ENCODE measurements around the gene APCDD1L.

Gene APCDD1L

DNA sequence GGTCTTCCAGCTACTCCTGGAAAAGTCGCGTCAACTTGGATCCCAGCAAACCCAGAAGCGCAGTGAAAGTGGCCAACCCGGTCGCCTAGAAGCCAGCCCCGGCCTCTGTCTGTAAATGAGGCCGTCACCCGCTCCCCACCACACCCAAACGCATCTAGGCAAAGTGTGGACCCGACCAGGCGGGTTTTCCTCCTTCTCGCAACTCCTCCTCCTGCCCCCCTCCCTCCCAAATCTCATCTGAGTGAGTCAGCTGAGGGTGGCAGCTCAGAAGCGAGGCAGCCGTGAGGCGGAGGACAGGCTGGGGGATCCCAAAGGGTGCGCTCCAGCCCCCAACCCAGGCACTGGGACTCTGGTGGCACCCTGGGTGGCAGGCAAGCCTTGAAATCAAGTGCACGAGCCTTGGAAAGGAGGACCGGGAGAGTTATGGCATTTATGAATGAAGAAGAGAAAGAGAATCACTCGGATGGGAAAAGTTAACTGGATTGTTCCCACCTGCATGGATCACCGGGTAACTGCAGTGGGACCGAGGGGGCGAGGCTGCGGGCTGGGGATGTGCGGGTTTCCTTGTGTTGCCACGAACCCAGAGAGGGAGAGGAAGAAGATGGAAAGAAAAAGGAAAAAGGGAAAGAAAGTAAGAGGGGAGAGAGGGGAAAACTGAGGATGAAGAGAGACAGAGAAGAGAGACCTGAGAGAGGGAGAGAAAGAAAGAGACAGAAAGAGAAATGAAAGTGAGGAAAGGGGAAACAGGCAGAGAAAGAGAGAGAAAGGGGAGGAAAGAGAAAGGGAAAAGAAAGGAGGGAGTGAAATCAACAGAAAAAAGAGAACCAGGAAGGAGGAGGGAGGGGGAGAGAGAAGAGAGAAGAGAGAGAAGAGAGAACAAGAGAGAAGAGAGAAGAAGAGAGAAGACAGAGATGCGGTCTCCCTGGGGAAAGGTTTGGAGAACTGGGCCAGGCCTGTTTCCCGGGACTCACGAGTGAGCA is at the start of gene APCDD1L:
APCDD1L (minus strand) TSS at position 167 of the 980 bp plus-strand sequence. CDS start 692 bp downstream, outside the sequence.
- DNase-seq (ENCODE audit: low read depth): no peak

DNA sequence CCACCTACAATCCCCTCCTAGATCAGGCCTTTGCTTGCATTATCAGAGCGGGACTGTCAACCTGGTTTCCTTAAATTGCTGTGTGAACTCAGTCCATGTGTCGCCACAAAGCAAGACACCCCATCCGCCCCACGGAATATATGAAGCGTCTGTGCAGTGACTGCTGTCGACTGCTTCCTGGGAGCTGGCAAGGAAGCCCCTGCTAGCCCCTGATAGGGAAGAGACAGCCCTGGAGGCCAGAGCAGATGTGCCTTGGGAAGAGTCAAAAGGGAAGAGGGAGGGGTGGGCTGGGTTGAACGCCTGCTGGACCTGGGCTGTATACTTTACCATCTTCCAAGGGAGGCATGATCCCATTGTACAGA is 44.1 kb upstream of the APCDD1L start:
- no peak for DNase-seq (ENCODE audit: low read depth)

DNA sequence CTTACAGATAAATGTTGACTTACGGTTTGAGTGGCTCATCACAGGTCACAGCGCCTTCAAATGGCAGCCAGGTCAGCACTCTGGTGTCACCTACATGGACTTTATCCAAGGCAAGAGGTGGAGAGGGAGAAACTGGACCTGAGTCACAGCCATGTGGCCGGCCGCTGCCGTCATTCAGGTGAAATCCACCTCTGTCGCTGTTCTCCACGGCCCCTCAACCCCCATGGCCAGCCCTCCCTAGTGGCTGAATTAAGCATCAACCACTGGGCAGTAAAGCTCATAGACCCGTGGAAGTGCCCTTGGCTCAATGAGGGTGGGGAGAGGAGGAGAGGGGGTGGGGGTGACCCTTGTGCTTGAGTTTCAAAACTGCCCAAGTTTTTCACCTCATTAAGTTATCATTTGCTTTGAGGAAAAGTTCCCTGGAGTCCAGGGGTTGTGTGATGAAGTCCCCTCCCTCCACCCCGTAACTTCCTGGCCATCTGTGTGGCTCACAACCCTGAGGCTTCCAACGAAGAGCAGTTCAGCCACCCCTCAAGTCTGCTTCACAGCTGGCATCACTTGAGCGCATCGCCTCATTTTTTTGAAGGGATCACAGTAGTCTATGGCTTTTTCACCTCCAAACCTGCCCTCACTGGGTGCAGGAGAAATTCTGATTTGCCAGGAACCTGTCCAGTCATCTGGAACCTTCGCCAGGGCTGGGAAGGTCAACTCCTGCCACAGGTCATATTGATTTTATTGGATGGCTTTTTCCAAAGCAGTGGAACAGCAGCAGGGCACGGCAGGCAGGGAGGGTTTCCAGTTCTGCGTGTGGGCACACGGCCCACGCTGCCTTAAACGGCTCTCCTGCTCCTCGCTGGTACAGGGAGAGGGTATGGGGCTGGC is 43.5 kb upstream of the APCDD1L start:
- no peak for DNase-seq (ENCODE audit: low read depth)

DNA sequence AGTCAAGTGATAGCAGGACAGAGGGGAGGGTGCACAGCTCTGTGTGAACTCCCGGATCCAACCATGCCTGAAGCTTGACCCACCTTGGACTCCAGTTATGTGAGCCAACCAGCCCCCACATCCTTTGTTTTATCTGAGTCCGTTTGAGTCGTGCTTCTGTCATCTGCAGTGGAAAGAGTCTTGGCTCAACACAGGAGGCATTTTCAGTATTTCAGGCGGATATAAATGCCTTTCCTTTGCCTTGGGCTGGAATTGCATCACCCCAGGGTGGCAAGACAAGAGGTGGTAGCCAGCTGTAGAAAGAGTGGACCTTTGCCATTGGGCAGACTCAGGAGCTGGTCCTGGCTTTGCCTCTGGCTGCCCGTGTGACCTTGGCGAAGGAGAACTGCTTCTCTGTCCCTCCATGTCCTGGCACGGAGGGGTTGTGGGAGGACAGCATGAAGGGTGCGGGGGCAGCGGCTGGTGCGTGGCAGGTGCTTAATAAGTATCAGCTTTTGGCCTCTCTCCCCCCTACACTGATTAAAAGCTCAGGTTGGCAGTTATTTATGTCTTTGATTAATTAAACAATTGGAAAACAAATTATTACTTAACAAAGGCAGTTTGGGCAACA is 42.6 kb upstream of the APCDD1L start:
- DNase-seq (ENCODE audit: low read depth): no peak

DNA sequence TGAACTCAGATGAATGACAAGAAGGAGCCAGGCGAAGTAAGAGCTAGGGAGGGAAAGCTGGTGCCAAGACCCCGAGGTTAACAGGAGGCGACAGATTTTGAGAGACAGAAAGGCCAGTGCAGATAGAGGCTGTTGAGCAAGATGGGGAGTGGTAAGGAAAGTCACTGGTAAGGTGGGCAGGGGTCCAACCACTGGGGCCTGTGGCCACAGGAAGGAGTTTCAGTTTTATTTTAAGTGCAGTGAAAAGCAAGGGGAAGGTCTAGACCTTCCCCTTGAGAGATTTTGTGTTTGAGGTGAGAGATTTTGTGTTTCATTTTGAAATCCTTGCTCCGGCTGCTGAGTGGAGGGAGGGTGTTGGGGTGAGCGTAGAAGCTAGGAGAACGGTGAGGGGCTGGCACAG is 41.8 kb upstream of the APCDD1L start:
- no peak for DNase-seq (ENCODE audit: low read depth)

DNA sequence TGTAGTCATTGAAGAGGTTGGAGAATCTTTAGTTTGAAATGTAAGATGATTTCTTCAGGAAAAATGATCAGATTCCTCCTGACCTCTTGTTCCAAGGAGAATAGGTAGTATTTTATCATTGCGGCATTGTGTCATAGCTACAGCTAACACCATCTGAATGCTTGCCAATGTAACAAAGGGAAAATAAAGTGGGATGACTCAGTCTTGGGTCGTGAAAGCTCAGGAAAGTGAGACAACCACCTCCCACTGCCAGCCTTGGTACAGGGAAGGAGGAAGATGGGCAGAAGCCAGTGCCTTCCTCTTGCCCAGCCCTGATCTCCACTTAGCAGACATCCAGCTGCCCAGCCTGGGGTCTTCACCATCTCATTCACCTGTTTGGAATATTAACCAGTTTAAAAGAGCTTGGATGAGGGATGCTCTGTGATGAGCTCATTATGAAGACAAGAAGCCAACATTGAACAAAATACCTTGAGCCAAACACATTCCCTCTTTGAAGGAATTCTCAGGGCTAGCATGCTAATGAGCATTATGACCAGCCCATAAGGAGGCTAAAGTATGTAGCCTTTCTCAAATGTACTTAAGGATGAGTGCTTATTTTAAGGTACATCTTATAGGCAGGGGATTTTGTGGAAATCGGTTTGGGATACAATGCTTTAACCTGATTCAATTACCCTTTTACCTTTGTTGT is 40.0 kb upstream of the APCDD1L start:
- DNase-seq (ENCODE audit: low read depth): no peak

DNA sequence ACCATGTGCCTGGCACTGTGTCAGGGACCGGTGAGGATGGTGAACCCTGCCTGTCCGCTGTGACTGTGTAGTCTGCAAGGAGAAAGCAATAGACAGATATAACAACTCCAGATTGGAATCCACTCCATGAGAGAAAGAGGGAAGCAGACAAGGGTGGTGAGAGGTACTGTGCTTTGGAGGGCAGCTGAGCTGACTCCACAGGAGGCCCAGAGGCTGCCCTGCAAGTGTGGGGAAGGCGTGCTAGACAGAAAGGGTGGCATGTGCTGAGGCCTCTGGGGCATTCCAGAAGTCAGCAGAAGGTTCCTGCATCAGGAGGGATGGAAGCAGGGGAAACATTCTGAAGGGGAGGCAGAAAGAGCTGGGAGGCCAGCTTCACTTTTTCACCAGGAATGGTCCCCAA is 39.3 kb upstream of the APCDD1L start:
- no peak for DNase-seq (ENCODE audit: low read depth)

DNA sequence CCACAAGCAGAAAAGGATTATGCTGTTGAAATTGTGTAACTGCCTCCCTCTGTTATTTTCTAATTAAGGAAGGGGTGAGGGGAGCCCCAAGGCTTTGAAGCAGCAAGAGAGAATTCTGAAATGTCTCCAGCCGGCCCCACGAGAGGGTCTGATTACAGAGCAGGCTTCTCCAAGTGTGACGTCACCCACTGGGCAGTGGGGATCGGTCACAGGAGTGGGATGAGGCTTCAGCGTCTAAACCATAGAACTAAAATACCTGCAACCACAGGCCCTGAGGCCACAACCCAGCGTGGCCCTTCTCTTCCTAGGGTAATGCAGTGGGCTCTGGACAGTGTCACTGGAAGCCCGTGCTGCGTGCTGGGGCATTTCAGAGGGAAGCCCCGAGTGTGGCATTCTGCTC is 38.6 kb upstream of the APCDD1L start:
- no peak for DNase-seq (ENCODE audit: low read depth)

DNA sequence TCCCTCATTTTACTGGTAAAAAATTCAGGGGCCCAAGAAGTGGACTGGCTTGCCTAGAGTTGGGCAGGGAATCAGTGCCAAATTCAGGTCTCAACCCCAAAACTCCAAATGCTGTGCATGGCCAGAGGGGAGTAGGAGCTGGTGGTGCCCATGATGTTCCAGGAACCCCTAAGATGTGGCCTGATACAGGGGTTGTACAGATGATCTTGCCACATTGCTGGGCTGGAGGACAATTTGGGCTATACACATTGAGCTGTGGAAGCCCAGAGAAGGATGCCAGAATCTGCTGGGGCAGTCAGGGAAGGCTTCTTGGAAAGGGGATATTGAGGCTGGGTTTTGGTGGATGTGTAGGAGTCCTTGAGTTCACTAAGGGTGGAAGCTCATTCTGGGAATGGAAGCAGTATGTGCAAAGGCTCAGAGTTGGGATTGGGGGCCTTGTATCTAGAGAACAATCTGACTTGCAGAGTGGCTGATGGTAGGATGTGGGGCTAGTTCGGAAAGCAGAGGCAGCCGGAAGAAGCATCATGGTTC is 38.0 kb upstream of the APCDD1L start:
- no peak for DNase-seq (ENCODE audit: low read depth)

DNA sequence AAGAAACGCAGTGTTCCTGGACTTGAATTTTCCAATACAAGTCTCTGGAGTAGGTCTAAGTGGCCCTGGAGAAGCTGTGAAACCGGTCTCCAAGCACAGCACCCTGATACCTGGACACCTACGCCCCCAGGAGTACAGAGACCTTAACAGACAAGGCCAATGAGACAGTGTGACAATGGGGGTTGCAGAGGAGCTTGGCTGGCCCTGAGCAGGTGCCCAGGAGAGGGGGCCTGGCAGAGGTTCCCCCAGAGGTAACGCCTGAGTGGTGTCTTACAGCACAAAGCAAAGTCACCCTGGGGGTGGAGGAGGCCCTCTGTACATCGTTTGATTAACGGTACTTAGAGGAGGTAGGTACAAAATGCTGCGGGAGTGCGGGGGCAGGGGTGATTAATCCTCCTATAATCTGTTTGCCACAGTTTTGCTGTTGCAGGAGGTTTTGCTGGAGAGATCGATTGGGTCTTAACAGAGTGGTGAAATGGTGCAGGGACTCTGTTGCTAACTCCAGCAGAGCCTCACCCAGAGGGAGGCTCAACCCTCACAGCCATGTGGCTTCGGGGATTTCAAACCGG is 37.3 kb upstream of the APCDD1L start:
- no peak for DNase-seq (ENCODE audit: low read depth)

DNA sequence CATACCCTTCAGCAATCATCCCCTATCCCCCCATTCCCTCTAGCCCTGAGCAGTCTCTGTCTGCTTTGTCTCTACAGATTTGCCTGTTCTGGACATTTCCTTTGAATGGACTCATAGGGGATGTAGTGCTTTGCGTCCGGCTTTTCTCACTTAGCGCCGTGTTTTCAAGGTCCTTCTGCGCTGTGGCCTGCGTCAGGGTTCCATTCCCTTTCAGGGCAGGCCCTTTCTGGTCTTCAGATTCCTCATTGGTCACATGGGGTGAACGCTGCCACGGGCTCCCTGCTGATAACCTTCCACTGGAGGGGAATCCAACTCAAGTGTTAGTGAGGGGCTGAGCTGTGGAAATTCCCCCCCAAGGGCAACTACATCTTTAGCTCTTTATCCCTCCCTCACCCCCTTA is 36.4 kb upstream of the APCDD1L start:
- no peak for DNase-seq (ENCODE audit: low read depth)

DNA sequence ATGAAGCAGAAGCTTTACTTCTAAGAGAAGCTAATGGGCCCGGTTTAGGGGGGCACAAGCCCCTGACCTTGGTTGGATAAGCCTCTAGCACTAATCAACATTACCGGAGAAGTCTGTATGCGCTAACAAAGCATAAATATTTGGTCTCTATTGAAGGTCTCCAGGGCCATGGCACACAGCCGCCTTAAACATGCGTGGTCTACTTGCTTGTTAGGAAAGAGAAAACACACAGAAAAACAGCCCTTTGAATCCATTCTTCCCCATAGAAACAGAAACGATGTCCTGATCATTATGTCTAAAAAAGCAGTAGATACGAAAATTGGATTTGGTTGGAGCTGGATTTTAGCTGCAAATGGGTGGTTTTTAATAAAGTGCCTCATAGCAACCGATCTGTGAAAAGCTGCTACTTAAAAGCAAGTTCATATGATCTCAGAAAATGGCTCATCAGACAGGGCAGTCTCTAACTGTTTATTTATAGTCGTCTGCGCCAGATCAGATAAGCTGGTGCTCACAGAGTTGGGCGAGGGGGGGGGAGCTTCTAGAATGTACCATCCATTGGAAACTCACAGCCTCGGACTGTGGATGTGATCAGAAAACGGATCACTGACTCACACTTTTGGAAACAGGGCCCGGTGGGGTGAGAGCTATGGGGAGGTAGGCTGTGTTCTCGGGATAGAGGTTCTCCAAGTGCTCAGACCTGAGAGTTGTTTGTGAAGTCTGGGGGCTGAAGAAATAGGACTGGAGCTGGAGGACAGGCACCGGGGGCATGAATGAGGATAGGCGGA is 35.3 kb upstream of the APCDD1L start:
- no peak for DNase-seq (ENCODE audit: low read depth)

DNA sequence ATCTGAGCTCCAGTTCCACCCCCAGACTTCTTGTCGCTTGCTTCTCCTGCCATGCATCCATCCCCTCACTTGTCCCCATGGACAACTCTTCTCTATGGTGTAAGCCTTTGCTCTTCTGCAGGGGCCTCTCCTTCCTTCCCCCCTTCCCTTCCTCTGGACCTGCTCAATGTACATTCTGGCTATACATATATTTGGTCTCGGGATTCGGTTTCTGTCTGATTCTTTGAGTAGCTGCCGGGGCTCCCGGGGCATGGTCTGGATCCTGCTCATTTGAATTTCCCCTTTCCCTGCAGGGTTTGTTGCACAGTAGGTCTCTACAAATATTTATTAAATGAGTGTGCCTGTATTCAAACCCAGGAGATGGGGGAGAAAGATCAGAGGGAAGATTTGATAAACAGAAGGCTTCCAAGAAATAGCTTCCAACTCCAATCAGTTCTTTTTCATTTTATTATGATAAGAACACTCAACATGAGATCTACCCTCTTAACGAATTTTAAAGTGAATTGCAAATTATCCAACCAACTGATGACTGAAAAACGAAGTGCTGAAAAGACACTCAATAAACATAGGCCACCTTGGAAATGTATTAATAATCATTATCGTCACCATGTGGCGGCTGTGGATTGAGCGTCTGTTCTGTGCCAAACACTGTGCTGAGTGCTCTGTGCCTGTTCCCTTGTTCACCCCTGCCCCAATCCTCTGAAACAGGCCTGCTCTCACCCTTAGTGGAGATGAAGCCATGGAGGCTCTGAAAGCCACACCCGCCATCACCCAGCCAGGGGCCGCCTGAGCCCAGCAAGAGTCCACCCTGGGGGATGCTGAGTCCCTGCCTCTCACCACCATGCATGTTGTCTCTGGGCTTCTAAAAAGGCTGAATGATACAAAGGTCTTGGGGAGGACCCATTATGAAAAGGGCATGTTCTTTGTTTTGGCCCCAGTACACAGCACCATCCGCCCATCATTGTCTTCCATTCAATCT is 34.3 kb upstream of the APCDD1L start:
- no peak for DNase-seq (ENCODE audit: low read depth)

DNA sequence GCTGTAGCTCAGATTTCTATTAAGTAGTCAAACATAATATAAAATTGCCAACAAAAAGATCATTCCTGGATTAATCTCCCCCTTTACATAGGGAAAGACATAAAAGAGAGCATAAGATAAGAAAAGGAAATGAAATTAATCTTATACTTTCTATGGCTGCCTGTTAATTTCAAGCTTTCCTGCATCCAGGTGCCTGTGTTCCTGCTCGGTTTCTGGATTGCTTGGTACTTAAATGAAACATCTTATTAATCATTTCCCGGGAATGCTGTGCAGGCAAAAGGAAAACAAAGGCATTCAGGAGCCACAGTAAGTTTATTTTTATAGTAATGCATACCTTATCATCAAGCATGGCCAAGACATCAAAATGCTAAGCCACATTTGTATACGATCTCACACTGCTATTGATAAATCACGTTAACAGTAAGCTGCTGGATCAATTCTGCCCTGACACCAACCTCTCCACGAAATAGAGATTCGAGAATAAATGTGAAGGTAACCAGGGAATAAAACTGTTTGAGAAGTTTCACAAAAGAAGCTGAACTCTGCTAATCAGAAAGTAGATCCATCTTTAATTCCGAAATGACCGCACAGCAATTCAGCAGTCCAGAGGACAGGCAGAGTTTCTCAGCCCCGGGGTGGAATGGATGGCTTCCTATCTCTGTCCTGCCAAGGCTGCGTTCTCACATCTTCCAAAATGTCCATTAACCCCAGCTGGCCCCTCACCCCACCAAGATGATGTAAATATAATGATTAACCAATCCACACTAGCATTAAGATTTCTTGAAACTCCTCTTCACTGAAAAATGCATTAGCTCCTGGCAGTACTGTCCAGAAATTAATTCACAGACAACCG is 32.6 kb upstream of the APCDD1L start:
- DNase-seq (ENCODE audit: low read depth): no peak

DNA sequence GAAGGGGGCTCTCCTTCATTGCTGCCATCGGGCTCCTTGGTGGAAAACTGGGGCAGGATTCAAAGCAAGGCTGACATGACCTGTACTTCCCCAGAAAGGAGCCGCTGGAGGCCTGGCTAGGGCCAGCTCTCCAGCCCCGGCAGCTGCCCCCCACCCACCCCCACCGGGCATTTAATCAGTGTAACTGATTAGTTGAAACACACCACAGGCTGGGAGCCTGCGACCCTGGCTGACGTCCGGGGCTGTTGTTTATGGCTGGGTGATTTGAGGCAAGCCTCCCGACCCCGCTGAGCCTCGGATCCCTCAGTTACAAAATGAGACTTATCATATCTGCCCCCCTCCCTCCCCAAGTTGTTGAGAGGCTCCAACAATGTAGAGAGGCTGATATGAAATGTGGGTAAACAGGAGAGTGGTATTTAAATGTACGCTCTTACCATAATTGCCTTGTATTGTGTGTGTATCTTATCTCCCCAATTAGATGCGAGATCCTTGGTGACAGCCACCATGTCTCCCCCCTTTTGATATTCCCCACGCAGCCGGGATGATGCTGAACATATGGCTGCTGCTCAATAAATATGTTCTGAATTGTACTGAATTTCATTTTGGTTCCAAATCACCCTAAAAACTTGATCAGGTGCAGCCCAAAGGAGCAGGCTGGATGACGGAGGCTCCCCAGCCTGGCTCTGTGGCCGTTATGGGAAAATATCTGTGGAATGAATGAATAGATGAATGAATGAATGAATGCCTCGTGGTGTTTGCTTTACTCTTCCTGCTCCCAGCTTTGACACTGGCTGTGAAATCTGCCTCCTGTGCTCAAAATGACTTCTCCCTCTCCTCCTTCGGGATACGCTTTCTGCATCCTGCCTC is 31.8 kb upstream of the APCDD1L start:
- no peak for DNase-seq (ENCODE audit: low read depth)

DNA sequence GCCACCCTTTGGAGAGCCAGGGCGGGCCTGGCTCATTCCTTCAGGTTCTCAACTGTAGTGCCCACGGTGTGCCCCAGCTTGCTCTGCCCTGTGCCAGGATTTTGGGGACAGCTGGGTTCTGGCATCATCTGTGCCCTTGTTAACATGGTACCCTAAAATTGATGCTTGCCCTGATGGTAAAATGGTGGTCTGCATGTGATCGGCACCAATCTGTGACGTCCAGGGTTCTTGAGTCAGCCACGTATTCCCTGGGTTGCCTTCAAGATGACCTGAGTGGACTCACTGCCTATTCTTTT is 31.2 kb upstream of the APCDD1L start:
- no peak for DNase-seq (ENCODE audit: low read depth)

DNA sequence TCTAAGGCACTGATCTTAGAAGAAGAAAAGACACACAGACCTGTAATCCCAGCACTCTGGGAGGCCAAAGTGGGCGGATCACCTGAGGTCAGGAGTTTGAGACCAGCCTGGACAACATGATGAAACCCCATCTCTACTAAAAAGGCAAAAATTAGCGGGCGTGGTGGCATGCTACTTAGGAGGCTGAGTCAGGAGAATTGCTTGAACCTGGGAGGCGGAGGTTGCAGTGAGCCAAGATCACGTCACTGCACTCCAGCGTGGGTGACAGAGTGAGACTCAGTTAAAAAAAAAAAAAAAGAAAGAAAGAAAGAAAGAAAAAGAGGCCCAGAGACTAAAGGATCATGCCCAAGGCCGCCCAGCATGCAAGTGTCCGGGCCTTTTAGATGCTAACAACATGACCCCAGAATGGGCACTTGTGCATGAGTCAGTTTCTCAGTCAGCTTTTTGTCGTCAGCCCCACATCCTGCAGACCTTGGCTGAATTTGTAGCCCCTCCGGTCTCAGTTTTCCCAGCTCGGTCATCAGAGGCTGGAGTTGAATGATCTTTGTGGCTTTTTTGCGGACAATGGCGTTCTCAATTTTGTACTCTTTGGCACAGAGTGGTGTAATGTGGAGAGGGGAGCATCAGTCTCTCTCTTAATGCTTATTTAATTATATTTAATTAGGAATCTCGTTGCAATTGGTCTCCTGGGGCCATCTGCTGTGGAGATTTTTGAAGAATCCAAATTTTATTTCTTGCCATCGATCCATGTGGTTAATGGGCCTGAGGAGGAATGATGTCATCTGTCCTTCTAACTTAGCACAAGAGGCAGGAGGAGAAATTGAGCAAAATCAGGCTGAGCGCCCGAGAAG is 30.6 kb upstream of the APCDD1L start:
- no peak for DNase-seq (ENCODE audit: low read depth)

Data from stimulated activated CD8-positive, alpha-beta memory T cell treated with anti-CD3 and anti-CD28 coated beads, Interleukin-12 subunit alpha, Interleukin-12 subunit beta, amount 100 ng/mL, for 1 hour (primary cell).